Activated T-helper 2 cell treated with anti-CD3 and anti-CD28 coated beads, Interferon-gamma antibody, Interleukin-2, Interleukin-4, amounts not matched to agents 10 μg/mL and 5 μg/mL and 100 μg/mL, durations not matched to agents 14 hours and 24 hours and 36 hours (primary cell): ENCODE data around the gene SPATA22. TPM values are rescaled to one million over a fixed set of nuclear protein-coding genes. Genes with fewer than 3 reads are reported as not detected.

Source experiments
- total RNA-seq: library from RNA; stranded (reverse); gene quantifications from 2 replicates; pipeline ENCODE4 v1.2.3, GENCODE V29; 2022

The SPATA22 gene
- total RNA-seq, 1 donor from 2014 or later, result not detected

Other genes starting within 250 kb of the SPATA22 start
- gene OR3A1, start 173.5 kb downstream of the SPATA22 start, total RNA-seq, result not detected in 2 replicates
- 0.46 and 0.62 TPM in 2 replicates for gene OR3A2, start 85.5 kb downstream of the SPATA22 start, total RNA-seq
- not detected in 2 replicates for gene OR1E1, start 73.4 kb downstream of the SPATA22 start, total RNA-seq
- gene OR3A3, start 60.4 kb downstream of the SPATA22 start, total RNA-seq, result not detected in 2 replicates
- not detected in 2 replicates for gene OR1E2, start 38.0 kb downstream of the SPATA22 start, total RNA-seq
- not detected in 2 replicates for gene ASPA, start 4.2 kb upstream of the SPATA22 start, total RNA-seq
- 0.46 and 0.92 TPM in 2 replicates for gene TRPV3, start 86.0 kb upstream of the SPATA22 start, total RNA-seq
- gene TRPV1, start 137.6 kb upstream of the SPATA22 start, total RNA-seq, result 6.1 and 6.8 TPM in 2 replicates
- gene SHPK, start 164.4 kb upstream of the SPATA22 start, total RNA-seq, result 19.5 and 19.7 TPM in 2 replicates
- 46.6 and 47.9 TPM in 2 replicates for gene CTNS, start 164.9 kb upstream of the SPATA22 start, total RNA-seq
- 39.0 and 40.9 TPM in 2 replicates for gene TAX1BP3, start 196.8 kb upstream of the SPATA22 start, total RNA-seq
- 61.7 and 64.9 TPM in 2 replicates for gene EMC6, start 197.0 kb upstream of the SPATA22 start, total RNA-seq
- gene P2RX5, start 224.3 kb upstream of the SPATA22 start, total RNA-seq, result 111 and 118 TPM in 2 replicates